ENCODE measurements around the gene COG5. TPM values are rescaled to one million over a fixed set of nuclear protein-coding genes. Genes with fewer than 3 reads are reported as not detected.

The COG5 gene
- polyA plus RNA-seq, 1 of the 3 experiments (the other 2 are of a cell fraction): 21.2 TPM

DNA sequence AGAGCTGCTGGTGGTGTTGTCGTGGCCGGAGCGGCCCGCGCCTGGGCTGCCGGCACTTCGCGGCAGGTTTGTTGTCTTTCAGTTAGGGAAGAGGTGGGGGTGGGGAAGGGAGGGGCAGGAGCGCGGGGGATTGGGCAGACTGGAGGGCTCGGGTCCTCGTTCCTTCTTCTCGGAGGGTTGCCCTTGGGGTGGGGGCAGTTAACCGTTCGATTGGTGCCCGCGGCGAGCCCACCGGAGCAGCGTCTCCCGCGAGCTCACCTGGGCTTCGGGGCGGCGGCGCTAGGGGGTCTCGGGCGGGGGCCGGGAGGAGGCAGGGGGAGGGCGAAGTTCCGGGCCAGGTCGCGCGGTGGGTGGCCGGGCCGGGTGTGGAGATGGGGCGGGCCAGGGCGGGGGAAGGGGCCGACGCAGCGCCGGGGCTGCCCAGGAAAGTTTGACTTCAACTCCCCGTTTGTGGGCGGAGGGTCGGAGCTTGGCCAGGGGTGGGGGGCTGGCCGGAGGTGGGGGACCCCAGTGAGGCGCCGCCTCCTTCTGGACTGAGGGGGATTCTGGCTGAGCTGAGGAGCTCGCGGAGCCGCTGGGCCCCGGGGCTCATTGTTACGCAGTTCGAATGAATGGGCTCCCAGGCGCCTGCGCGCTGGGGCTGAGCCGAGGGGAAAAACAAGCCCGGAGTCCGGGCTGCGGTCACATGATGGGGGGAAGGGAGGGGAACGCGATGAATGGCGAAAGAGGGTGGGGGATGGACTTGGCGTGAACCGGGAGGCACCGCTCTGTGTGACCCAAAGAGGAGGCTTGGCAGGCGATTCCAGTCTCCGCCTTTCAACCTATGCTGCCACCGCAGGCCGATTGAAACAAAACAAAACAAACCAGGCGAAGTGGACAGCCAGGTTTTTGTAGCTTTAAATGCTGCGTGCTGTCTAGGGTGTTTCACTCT lies 394.3 kb downstream of the COG5 start (continued):
- TF ChIP-seq, protein P1, sequence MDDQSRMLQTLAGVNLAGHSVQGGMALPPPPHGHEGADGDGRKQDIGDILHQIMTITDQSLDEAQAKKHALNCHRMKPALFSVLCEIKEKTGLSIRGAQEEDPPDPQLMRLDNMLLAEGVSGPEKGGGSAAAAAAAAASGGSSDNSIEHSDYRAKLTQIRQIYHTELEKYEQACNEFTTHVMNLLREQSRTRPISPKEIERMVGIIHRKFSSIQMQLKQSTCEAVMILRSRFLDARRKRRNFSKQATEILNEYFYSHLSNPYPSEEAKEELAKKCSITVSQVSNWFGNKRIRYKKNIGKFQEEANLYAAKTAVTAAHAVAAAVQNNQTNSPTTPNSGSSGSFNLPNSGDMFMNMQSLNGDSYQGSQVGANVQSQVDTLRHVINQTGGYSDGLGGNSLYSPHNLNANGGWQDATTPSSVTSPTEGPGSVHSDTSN (IDR thresholded peaks at IDR 0.05): peak; percentile 59
- TF ChIP-seq NFIC (IDR thresholded peaks at IDR 0.05; ENCODE audit: borderline replicate concordance): peak; percentile 83; the same call in 1 of the 2 replicates
- no peak for TF ChIP-seq GATA2 (CRISPR knock-in tag; IDR thresholded peaks at IDR 0.05)
- TF ChIP-seq, protein P2, sequence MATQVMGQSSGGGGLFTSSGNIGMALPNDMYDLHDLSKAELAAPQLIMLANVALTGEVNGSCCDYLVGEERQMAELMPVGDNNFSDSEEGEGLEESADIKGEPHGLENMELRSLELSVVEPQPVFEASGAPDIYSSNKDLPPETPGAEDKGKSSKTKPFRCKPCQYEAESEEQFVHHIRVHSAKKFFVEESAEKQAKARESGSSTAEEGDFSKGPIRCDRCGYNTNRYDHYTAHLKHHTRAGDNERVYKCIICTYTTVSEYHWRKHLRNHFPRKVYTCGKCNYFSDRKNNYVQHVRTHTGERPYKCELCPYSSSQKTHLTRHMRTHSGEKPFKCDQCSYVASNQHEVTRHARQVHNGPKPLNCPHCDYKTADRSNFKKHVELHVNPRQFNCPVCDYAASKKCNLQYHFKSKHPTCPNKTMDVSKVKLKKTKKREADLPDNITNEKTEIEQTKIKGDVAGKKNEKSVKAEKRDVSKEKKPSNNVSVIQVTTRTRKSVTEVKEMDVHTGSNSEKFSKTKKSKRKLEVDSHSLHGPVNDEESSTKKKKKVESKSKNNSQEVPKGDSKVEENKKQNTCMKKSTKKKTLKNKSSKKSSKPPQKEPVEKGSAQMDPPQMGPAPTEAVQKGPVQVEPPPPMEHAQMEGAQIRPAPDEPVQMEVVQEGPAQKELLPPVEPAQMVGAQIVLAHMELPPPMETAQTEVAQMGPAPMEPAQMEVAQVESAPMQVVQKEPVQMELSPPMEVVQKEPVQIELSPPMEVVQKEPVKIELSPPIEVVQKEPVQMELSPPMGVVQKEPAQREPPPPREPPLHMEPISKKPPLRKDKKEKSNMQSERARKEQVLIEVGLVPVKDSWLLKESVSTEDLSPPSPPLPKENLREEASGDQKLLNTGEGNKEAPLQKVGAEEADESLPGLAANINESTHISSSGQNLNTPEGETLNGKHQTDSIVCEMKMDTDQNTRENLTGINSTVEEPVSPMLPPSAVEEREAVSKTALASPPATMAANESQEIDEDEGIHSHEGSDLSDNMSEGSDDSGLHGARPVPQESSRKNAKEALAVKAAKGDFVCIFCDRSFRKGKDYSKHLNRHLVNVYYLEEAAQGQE (IDR thresholded peaks at IDR 0.05; ENCODE audit: low read depth, low read length): no peak; the same call in 1 of the 2 replicates
- TF ChIP-seq SIN3A (IDR thresholded peaks at IDR 0.05; ENCODE audit: borderline replicate concordance, low read depth, low read length): peak; percentile 98
- TF ChIP-seq ELF1 (IDR thresholded peaks at IDR 0.05): 0 out of 2 replicates have a peak, but pooled peaks have one; percentile 35
- TF ChIP-seq FOXM1 (IDR thresholded peaks at IDR 0.05; ENCODE audit: low read depth): no peak
- TF ChIP-seq, protein P3, sequence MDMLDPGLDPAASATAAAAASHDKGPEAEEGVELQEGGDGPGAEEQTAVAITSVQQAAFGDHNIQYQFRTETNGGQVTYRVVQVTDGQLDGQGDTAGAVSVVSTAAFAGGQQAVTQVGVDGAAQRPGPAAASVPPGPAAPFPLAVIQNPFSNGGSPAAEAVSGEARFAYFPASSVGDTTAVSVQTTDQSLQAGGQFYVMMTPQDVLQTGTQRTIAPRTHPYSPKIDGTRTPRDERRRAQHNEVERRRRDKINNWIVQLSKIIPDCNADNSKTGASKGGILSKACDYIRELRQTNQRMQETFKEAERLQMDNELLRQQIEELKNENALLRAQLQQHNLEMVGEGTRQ (IDR thresholded peaks at IDR 0.05; ENCODE audit: borderline replicate concordance, low read depth, low read length): peak; percentile 91
- TF ChIP-seq TAF1 (IDR thresholded peaks at IDR 0.05; ENCODE audit: borderline replicate concordance, low read depth, low read length): peak; percentile 78
- TF ChIP-seq GABPA (IDR thresholded peaks at IDR 0.05; ENCODE audit: low read depth): no peak
- TF ChIP-seq RAD21 (IDR thresholded peaks at IDR 0.05; ENCODE audit: low read length): peak; percentile 12
- TF ChIP-seq, protein P4, sequence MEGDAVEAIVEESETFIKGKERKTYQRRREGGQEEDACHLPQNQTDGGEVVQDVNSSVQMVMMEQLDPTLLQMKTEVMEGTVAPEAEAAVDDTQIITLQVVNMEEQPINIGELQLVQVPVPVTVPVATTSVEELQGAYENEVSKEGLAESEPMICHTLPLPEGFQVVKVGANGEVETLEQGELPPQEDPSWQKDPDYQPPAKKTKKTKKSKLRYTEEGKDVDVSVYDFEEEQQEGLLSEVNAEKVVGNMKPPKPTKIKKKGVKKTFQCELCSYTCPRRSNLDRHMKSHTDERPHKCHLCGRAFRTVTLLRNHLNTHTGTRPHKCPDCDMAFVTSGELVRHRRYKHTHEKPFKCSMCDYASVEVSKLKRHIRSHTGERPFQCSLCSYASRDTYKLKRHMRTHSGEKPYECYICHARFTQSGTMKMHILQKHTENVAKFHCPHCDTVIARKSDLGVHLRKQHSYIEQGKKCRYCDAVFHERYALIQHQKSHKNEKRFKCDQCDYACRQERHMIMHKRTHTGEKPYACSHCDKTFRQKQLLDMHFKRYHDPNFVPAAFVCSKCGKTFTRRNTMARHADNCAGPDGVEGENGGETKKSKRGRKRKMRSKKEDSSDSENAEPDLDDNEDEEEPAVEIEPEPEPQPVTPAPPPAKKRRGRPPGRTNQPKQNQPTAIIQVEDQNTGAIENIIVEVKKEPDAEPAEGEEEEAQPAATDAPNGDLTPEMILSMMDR (IDR thresholded peaks at IDR 0.05): no peak; the same call in 1 of the 2 replicates
- peak; percentile 82 for TF ChIP-seq RCOR1 (IDR thresholded peaks at IDR 0.05; ENCODE audit: low read length)
- TF ChIP-seq FOSL2 (IDR thresholded peaks at IDR 0.05; ENCODE audit: borderline replicate concordance, low read depth): 0 out of 2 replicates have a peak, but pooled peaks have one; percentile 10
- TF ChIP-seq EZH2phosphoT487 (IDR thresholded peaks at IDR 0.05; ENCODE audit: borderline replicate concordance, low read depth): no peak
- TF ChIP-seq, protein P5, sequence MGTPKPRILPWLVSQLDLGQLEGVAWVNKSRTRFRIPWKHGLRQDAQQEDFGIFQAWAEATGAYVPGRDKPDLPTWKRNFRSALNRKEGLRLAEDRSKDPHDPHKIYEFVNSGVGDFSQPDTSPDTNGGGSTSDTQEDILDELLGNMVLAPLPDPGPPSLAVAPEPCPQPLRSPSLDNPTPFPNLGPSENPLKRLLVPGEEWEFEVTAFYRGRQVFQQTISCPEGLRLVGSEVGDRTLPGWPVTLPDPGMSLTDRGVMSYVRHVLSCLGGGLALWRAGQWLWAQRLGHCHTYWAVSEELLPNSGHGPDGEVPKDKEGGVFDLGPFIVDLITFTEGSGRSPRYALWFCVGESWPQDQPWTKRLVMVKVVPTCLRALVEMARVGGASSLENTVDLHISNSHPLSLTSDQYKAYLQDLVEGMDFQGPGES (IDR thresholded peaks at IDR 0.05; ENCODE audit: low read depth, low read length): no peak

Data from SK-N-SH (cell line).